ENCODE measurements around the gene TENT5C. TPM values are rescaled to one million over a fixed set of nuclear protein-coding genes. Genes with fewer than 3 reads are reported as not detected.

The TENT5C gene
- polyA plus RNA-seq, 3 donors: 2.4 to 3.7 (median 3.5) TPM

- DNase-seq: no peak
Observed at GRCh38 chr1:117570988-117571409, 34.8 kb upstream of the TENT5C start.

DNA sequence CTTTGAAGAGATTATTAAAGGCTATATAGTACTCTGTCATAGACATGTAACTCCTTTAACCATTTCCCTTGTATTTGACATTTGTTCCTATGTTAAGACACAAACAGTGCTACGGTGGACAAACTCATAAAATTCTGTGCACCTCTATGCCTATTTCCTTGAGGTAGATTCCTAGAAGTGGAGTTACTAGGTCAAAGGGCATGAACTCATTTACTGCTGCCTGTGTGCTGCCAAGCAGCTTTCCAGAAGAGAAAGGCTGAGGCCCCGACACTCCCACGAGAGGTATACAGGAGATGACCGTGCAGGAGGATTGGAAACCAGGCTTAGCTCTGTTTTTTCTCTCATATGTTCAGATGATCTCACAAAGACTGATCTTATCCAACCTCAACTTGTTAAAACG lies 34.4 kb upstream of the TENT5C start:
- DNase-seq: no peak

- no peak for DNase-seq
Observed at GRCh38 chr1:117572546-117572945, 33.3 kb upstream of the TENT5C start.

GRCh38 chr1:117573386-117574023 lies 32.3 kb upstream of the TENT5C start:
- DNase-seq: no peak

DNA sequence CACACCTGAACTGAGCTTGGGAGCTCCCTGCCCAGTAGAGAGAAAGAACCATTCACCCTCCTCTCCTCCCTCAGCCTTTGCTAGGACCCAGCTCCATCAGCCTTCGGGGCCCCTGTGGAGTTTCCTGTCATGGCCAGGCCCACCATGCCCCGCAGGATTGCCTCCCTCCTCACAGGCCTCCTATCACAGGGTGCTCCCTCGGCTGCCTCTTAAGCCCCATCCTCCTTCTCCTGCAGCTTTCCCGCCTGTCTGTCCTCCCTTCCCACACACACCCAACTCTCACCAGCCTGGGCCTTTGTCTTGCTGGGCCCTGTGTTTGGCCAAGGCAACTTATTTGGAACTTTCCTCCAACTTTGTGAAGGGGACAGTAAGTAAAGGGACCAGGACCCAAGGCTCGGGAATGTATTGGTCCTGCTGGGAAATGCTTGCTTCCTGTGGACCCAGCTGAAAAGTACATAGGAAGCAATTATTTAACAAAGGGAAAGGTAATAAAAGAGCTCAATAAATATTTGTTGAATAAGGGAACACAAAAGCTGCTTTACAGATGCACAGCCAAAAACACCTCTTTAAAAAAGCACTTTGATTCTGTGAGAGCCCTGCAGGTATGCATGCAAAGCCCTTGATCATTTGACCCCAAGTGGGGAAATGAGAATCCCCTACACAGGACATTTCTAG lies 31.6 kb upstream of the TENT5C start:
- no peak for DNase-seq

GRCh38 chr1:117575586-117576225 lies 30.1 kb upstream of the TENT5C start:
- DNase-seq: no peak

DNA sequence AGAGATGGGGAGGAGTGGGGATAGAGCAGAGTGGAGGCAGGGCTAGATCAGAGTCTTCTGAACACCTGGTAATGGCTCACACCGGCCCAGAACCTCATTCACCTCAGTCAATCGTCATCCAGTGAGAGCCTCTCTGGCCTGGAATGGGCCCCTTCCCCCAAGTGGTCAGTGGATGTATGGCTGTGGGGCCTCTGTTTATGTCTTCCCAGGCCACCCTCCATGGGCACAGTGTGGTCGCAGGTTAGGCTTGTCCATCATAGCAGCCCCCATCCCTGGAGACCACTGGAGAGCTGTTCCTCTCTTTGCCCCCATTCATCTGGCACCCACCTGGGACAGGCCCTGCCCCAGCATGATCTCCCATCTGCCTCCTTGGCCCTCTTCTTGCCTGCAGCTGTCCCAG lies 29.6 kb upstream of the TENT5C start:
- no peak for DNase-seq

DNA sequence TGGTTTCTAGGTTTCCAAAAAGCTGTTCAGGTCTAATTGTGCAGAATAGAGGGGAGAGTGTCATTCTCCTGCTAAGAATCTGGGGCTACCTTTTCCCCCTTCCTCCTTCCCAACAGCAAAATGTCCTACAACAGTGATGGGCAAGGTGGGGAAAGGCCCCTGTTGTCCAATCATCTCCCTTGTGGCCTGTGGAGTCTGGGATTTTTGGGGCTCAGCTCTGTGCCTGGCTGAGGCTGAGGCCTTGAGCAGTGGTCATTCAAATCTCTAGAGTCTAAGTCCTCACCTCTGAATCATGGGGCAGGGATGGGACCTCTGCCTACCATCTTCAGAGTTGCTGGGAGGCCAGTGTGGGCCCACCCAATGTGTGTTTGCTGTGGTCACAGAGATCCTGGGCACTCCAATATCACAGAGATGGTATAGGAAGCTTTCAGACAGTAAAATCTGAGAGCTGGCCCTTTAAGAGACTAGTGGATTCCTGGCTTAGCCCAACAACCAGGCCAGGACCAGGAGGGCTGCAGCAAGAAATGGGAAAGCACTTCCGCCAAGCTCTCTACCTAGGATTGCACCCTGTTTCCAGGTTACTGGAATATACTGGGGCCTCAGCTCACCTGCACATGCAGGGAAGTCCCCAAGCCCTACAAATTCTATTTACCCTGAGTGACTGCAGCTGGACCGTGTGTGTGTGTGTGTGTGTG lies 28.5 kb upstream of the TENT5C start:
- no peak for DNase-seq

DNA sequence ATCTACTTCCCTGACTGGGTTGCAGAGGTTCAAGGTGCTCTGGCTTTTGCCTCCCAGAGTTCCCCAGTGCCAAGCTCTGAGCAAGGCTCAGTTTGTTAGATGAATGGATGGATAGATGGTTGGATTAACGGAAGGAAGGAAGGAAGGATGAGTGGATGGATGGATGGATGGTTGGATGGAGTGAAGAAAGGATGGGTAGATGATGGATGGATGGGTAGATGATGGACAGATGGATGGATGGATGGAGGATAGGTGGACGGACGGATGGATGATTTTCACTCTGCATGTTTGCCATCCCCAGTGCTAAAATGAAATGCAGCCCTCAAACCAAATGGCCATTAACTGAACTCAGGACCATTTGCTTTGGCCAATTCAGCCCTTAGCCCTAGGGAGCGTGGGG lies 27.4 kb upstream of the TENT5C start:
- DNase-seq: no peak

DNA sequence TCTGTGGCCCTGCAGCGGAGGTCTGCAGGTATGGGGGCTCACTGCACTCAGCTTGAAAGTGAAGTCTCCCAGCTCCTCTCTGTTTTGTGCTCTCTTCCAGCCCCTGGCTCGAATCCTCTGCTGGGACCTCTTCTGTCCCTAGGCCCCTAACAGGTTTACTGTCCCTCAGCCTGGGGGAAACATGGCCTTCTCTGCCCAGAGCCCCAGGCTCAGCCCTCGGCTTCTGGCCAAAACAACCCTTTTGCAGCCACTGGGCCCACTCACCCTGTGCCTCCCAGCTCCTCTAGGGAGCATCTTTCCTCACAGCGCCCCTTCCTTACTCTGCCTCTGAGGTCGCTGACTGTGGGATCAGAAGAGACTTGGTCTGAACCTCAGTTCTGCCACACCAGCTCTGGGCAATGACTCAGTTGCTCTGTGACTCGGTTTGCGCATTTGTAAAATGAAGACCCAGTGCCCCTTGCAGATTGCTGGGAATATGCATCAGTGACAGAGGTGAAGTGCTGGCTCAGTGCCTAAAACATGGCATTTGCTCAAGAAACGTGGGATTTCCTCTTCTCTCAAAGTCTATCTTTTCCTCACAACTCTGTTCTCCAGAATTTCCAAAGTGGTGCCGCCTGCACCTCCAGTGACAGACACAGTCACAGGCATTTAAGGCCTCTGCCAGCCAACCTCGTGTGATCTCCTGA lies 26.5 kb upstream of the TENT5C start:
- DNase-seq: no peak

DNA sequence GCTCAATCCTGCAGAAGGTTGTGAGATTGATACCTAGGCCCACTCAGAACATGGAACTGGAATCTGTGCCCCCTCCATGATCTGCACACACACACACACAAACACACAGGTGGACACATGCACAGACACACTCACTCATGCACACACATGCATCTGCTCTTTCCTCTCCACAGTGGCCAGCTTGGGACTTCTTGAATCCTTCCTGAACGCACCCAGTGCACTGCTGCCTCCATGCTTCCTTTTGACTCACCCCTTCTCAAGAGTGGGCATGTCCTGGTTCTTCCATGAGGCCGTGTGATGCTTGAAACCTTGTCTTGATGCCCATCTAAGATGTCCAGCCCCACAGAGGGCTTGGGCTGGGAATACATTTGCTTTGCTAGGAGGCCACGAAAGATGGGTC lies 25.4 kb upstream of the TENT5C start:
- no peak for DNase-seq

DNA sequence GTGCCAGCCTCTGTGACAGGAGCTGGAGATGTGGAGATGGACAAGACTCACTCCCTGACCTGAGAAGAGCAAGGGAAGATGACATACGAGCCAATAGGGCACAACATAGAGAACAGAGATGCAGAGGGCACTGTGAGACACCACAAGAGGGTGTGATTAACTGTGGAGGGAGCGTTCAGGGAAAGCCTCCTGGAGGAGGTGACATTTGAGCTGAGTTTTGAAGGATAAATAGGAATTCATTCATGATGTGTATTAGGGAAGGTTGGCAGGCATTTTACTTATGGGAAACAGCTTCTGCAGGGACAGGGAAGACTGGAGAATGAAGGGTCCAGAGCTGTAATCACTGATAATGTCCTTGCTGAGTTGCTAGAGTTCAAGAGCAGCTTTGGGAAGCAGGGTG lies 25.0 kb upstream of the TENT5C start:
- DNase-seq: no peak

DNA sequence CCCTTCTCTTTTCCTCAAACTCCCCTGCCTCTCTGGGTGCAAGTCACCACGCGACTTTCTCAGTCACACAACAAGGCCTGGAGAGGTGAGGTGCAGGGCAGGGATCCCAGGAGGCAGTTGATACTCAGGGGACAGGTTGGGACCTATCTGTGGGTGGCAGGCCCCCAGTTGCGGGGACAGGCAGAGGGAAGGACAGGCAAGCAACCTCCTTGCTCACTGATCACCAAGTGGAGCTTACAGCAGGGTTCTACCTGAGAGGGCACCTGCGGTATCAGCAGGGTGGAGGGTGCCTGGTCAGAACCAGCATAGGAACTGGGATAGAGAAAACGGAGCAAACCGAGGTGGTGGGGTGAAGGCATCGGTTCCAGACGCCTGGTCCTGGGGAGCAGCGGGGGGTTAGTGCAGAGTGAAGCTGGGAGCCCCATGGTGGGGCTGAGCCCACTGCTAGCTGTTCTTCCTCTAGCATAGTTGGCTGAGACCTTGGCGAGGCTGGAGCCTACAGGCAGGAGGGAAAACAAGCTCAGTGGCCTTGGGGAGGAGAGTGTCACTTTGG lies 24.4 kb upstream of the TENT5C start:
- DNase-seq: no peak

DNA sequence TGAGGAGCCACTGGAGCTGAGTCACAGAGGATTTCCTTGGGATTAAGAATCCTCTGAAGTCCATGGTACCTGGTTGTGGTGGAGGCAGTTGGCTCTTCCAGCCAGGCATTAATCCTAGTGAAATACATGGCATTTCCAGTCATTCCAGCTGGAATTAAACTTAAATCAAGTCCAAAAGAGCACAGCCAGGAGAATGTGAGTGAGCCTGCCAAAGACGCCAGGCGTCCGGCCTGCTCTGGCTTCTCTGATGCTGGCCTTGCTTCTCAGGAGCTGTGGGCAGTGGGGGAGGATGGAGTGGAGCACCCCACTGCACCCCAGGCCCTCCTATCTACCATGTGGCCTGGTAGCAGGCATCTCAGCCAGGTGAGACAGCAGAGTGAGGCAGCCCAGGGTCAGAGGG lies 23.4 kb upstream of the TENT5C start:
- no peak for DNase-seq

- DNase-seq: no peak
Observed at GRCh38 chr1:117583247-117583646, 22.6 kb upstream of the TENT5C start.

DNA sequence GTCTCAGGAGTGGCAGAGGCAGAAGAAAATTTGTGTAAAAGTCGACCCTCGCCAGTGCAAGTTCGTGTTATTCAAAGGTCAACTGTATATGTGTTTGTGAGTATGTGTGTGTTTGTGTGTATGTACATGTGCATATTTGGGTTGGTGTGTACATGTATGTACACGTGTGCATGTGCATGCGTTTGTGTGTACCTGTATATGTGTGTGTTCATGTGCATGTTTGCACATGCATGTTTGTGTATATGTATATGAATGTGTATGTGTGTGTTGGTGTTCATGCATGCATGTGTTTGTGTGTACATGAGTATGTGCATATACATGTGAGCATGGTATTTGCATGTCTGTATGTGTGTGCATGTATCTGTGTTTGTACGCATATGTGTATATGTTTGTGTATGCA lies 21.7 kb upstream of the TENT5C start:
- no peak for DNase-seq

DNA sequence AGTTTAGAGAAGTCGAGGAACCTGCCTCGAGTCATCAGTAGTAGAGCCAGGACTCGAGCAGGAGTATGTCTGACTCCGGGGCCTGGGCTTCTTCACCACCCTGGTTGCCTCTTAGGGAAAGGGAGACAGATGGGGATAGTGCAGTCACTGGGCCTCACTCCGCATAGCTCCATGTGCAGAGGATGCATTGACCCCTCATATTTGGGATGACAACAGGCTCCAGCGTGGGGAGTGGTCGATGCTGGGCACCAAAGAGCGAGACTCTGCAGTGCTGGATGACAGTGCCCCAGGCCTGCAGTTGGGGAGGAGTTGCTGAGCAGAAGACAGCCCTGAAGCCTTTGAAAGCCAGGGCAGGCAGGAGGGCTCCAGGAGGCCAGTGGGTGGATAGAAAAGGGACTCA lies 20.8 kb upstream of the TENT5C start:
- no peak for DNase-seq

DNA sequence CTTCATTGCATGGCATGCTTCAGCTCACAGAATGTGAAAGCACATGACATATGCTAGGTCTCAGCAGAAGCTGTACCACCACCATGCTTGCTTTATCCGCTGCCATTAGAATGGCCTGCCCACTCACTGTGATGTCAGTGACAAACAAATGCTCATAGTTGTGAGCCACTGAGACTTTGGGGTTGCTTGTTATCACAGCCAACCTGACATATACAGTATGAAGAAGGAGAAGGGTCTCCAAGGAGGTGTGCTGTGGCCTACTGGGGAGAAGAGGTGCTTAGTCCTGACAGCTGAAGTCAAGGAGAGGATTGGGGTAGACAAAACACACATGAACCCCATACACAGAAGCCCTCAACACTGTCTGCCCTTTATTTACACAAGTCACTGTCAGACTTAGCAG lies 19.5 kb upstream of the TENT5C start:
- DNase-seq: no peak

GRCh38 chr1:117586747-117587498 lies 18.9 kb upstream of the TENT5C start:
- DNase-seq: no peak

DNA sequence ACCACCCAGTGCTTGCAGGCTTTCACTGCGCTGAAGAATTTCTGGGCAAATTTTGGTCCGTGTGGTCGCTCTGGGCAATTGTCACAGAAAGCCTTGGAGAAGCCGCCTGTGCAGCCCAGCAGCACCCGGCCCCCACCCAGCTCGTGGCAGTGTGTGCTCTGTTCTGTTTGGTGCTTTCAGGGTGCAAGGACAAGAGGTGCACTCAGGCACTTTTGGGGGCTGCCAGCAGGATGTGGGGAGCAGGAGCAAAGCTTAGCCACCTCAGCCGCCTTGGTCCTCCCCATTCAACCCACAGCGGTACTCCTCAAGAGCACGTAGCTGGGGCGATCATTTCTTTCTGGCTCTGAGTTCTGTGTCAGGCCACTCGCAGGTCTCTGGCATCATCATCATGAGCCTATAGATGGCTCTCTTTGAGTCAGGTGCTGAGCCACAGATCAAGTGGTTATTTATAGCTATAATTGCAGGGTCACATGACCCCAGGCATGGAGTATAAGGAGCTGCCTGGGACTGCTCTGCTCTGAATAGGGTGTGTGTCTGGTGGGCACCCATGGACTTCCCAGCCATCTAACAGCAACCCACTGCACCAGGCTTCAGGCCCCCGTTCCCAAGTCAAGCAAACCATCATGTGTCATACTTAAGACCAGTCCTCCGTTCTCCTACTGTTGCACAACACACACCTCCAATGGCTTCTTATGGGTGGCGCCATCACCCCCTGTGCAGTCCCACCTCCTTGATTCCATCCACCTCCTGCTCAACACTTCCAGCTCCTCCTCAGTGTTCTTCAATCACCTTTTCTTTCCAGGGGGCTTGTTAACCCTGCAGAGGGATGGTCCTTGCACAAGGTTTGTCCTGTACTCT lies 18.1 kb upstream of the TENT5C start:
- no peak for DNase-seq
